Measurements from ENCODE around the gene OR13C8.

- TF ChIP-seq EZH2phosphoT487 (IDR thresholded peaks at IDR 0.05; ENCODE audit: low read length) = no peak
- TF ChIP-seq CTCF (IDR thresholded peaks at IDR 0.05; ENCODE audit: low read length) = no peak
Measured at GRCh38 chr9:104575456-104575855, 6.5 kb downstream of the OR13C8 start.

Data from MM.1S (cell line).